ENCODE measurements around the gene TAF4.
A peak's percentile ranks its signal among the peaks of the same experiment; 100 is the strongest.

TAF4 gene

GRCh38 chr20:62040933-62041332 lies 24.7 kb downstream of the TAF4 start:
- TF ChIP-seq CTCF (IDR thresholded peaks at IDR 0.05): no peak
- Histone ChIP-seq H3K4me3 (ENCODE audit: low read depth in 1 of 2, low read length in 1 of 2) (no peak overlapping the region), H3K4me1 (ENCODE audit: control insufficient read depth in 1 of 2, insufficient read depth in 1 of 2, low read depth in 1 of 2, low read length in 1 of 2) (peaks cover 8 to 14% of the 10 kb centered on the region in 2 experiments), H3K9me3 (no peaks in the 10 kb centered on the region), H3K36me3 (no peaks in the 10 kb centered on the region), H3K27me3 (no peaks in the 10 kb centered on the region), H3K27ac (no peak overlapping the region)

DNA sequence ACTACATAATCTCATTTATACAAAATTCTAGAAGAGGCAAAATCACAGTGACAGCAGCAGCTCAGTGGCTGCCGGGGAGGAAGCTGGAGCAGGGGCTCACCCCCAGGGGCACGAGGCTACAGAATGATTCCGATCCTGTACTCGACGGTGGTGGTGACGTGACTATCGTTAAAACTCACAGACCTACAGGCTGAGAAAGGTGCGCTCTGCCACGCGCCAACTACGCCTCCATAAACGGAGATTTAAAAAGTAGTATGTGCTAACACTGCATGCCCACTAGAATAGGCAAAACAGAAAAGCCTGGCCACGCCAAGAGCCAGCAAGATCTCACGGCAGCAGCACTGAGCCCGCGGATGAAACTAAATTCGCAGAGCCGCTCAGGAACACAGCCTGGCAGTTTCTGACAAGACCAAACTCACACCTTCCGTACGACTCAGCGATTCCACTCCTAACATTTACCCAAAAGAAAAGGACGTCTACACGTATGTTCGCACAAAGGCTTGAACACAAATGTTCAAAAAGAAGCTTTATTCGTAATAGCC lies 25.2 kb downstream of the TAF4 start:
- Histone ChIP-seq H3K27ac (no peak overlapping the region), H3K4me3 (ENCODE audit: low read depth in 1 of 2, low read length in 1 of 2) (no peak overlapping the region), H3K9me3 (no peaks in the 10 kb centered on the region), H3K4me1 (ENCODE audit: control insufficient read depth in 1 of 2, insufficient read depth in 1 of 2, low read depth in 1 of 2, low read length in 1 of 2) (peaks cover 3 to 9% of the 10 kb centered on the region in 2 experiments), H3K36me3 (no peaks in the 10 kb centered on the region), H3K27me3 (no peaks in the 10 kb centered on the region)
- TF ChIP-seq CTCF (IDR thresholded peaks at IDR 0.05): no peak

GRCh38 chr20:62039738-62040137 lies 25.9 kb downstream of the TAF4 start:
- TF ChIP-seq CTCF (IDR thresholded peaks at IDR 0.05): no peak
- Histone ChIP-seq H3K27ac (no peak overlapping the region), H3K4me3 (ENCODE audit: low read depth in 1 of 2, low read length in 1 of 2) (no peak overlapping the region), H3K36me3 (no peaks in the 10 kb centered on the region), H3K27me3 (no peaks in the 10 kb centered on the region), H3K4me1 (ENCODE audit: control insufficient read depth in 1 of 2, insufficient read depth in 1 of 2, low read depth in 1 of 2, low read length in 1 of 2) (peaks cover 0 to 3% of the 10 kb centered on the region in 2 experiments), H3K9me3 (no peaks in the 10 kb centered on the region)

- Histone ChIP-seq H3K9me3 (no peaks in the 10 kb centered on the region), H3K27ac (peak overlapping the region; percentile 94), H3K27me3 (no peaks in the 10 kb centered on the region), H3K4me1 (ENCODE audit: control insufficient read depth in 1 of 2, insufficient read depth in 1 of 2, low read depth in 1 of 2, low read length in 1 of 2) (peaks cover 27 to 34% of the 10 kb centered on the region in 2 experiments), H3K36me3 (no peaks in the 10 kb centered on the region), H3K4me3 (ENCODE audit: low read depth in 1 of 2, low read length in 1 of 2) (no peak overlapping the region)
- TF ChIP-seq CTCF (IDR thresholded peaks at IDR 0.05): no peak
Observed at GRCh38 chr20:62032609-62033368, 32.9 kb downstream of the TAF4 start.

DNA sequence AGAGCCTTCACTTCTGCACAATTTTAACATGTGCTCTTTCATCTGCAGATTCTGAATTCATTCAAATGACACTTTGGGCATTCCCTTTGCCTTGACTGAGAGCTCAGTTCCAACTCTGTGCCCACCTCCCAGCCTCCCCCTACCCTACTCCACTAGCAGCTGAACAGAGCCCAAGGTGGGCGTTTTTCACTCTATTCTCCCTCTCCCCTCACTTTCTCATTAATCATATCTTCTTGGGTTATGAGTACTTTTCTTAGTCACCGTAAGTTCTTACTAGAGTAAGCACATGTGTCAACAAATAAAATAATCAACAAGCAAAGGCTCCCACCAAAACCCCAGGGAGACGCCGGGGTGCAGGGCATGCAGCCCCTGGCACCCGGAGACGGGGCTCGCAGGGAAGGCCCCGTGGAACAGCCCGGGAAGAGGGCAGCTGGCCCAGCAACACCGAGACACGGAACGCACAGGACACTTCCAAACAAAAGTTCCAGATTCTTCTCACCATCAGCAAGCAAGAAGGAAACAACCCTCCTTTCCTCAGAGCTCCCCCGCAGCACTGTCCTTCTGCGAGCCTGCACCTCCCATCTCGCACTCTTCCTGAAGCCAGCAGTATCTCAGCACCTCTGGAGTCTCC lies 34.1 kb downstream of the TAF4 start:
- Histone ChIP-seq H3K4me1 (ENCODE audit: control insufficient read depth in 1 of 2, insufficient read depth in 1 of 2, low read depth in 1 of 2, low read length in 1 of 2) (peaks cover 27 to 34% of the 10 kb centered on the region in 2 experiments), H3K9me3 (no peaks in the 10 kb centered on the region), H3K27me3 (no peaks in the 10 kb centered on the region), H3K4me3 (ENCODE audit: low read depth in 1 of 2, low read length in 1 of 2) (peak overlapping the region; percentile 48 to 49), H3K36me3 (no peaks in the 10 kb centered on the region), H3K27ac (peak overlapping the region; percentile 94)
- no peak for TF ChIP-seq CTCF (IDR thresholded peaks at IDR 0.05)

All from neutrophil (primary cell).